GM13977 (cell line): ENCODE results near the gene STXBP4.

Source experiments
- DNase-seq: peaks from one replicate; pipeline ENCODE4 v3.0.0; 2012; ENCODE audit warnings: low spot score
- in situ Hi-C: fragments of 300-500 bp; cut with MboI; formaldehyde crosslinking; loops from one replicate; pipeline ENCODE4 v1.12.0; 2022; ENCODE audit warnings: low sequenced_read_pairs, low pct_unique_long_range_greater_than_20kb, mixed read lengths, inconsistent platforms; ENCODE audit not compliant: unreplicated experiment
- TF ChIP-seq, protein P1 (sequence below): IDR thresholded peaks from 2 replicates; pipeline ENCODE4 v1.5.1; 2012; ENCODE audit warnings: mild to moderate bottlenecking, control low read depth; ENCODE audit not compliant: insufficient read depth; ENCODE audit errors: extremely low read depth, missing control alignments

Gene STXBP4

GRCh38 chr17:54947396-54947795 lies 21.2 kb upstream of the STXBP4 start:
- no peak for DNase-seq
- TF ChIP-seq, protein P1, sequence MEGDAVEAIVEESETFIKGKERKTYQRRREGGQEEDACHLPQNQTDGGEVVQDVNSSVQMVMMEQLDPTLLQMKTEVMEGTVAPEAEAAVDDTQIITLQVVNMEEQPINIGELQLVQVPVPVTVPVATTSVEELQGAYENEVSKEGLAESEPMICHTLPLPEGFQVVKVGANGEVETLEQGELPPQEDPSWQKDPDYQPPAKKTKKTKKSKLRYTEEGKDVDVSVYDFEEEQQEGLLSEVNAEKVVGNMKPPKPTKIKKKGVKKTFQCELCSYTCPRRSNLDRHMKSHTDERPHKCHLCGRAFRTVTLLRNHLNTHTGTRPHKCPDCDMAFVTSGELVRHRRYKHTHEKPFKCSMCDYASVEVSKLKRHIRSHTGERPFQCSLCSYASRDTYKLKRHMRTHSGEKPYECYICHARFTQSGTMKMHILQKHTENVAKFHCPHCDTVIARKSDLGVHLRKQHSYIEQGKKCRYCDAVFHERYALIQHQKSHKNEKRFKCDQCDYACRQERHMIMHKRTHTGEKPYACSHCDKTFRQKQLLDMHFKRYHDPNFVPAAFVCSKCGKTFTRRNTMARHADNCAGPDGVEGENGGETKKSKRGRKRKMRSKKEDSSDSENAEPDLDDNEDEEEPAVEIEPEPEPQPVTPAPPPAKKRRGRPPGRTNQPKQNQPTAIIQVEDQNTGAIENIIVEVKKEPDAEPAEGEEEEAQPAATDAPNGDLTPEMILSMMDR, result no peak
- in situ Hi-C loops, result no loop called here

DNA sequence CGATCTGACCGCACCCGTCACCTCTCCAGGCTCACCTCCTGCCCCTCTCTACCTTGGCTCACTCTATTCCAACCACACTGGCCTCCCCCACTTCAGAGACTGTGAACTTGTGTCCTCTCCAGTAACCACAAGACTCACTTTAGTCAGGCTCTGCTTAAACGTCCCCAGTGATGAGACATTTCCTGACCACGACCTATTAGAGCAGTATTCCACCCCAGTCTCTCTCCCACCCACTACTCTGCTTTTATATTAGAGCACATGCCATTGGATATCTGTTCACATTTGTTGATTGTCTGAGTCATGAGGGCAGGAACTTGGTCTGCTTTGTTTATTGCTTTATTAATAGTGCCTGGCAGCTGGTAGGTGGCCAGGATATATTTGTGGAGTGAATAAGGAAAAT lies 20.2 kb upstream of the STXBP4 start:
- in situ Hi-C loops, result no loop called here
- DNase-seq, result no peak
- TF ChIP-seq, protein P1, result no peak

DNA sequence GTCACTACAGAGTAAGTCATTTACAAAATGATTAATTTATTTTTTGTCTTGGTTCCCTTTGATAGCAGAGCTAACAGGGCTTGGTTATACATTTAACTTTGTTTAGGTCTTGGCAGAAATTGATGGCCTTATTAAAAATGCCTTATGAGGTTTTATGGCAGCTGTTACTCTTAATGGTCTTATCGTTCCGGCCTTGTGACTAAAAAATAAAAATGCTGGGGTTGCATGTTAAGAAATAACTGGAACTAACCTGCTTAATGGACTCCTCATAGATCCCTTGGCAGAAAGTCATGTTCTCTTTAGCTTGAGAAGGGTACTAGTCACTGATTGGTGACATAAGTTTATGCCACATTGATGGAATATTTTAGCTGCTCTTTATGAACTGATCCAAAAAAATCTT lies 18.4 kb upstream of the STXBP4 start:
- no peak for DNase-seq
- TF ChIP-seq, protein P1, result no peak
- in situ Hi-C loops, result no loop called here

- DNase-seq, result no peak
- in situ Hi-C loops, result no loop called here
- TF ChIP-seq, protein P1, result no peak
Measured at GRCh38 chr17:54951286-54951685, 17.3 kb upstream of the STXBP4 start.

GRCh38 chr17:54956791-54957190 lies 11.8 kb upstream of the STXBP4 start:
- TF ChIP-seq, protein P1, result no peak
- no peak for DNase-seq
- in situ Hi-C loops, result no loop called here

DNA sequence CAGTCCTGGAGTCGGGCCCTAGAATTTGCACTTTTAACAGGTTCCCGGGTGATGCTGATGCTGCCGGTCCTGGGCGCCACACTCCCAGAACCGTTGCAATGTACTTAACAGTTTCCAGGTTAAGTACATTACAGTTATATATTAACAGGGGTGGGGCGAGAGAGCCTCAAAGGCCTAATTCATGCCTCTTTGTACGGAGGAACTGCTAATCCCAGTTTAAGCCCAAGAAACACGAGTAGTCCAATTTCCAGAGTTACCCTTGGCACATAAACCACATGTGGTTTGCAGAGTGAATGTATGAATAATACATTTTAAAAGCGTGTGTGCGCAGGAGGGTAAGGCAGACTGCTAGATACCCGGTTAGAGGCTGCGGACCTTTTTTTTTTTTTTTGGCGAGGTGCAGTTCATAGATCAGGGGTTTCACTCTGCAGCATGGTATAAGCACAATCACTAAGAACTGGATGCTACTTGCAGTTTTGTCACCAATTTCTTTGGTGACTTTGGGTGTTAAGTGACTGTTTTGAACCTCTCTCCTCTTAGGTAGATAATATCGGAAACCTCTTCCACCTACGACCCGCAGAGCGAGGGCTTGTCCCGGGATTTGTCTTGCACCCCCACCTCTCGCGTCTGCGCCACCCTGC lies 824 bp upstream of the STXBP4 start:
- DNase-seq, result peak; percentile 35
- TF ChIP-seq, protein P1, result no peak
- in situ Hi-C loops, result no loop called here
